GM18507 (cell line): ENCODE data around the gene OXSR1.
"Not testable (repeated sequence)": the region's sequence is repeated elsewhere in the genome, so short reads cannot be mapped to it uniquely, and the experiment has no call there.

Experiments used
- DNase-seq: peaks from one replicate; pipeline ENCODE4 v3.0.0; 2011; ENCODE audit warnings: low read depth; ENCODE audit not compliant: insufficient read length; ENCODE audit errors: extremely low spot score
- FAIRE-seq: peaks from 2 replicates; lab custom pipeline; 2011; peaks lifted over from hg19 to GRCh38; lab: Jason Lieb, UNC

Gene OXSR1

GRCh38 chr3:38126121-38126892, 39.0 kb upstream of the OXSR1 start:
- no peak for DNase-seq
- FAIRE-seq: no peak

DNA sequence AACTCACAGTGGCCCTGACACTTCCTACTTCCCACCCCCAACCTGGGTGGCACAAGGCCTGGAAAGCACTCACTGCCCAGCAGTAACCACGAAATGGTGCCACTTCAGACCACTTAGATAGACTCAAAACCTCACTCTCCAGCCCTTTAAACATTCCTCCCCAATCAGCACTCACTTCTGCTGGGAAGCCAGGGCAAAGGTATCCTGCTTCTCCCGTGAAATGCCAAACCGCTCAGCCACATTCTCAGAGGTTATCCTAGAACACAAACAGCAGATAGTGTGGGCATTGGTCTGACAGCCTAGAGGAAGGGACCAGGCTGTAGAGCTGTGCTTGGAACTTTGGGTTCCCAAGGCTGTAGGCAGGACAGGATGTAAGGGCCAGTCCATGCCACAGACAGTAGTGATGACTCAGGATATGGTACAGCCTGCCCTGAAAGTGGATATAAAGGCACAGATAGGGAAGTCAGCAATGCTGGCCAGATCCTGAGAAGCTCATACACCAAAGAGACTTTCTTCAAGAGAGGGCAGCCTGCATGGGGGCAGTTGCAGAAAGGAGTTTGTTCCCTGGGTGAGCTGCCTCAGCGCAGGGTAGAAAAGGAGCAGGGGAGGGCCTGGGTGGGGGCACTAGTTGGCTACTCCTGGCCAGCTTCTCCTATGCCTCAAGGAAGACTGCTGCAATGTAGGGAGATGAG, 37.6 kb upstream of the OXSR1 start:
- DNase-seq: no peak
- no peak for FAIRE-seq

DNA sequence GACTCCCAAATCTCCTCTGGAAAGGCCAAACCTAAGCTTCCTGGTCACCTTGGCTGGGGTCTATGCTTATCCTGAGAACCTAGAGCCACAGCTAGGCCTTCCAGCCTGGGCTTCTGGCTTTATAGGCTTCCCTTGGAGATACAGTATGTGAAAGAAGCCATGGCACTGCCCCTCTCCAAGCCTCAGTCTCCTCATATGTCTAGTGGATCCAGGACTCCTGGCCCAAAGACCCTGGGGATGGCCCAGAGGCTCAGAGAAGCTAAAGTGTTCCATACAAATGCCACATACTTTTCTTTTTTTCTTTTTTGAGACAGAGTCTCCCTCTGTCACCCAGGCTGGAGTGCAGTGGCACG, 37.1 kb upstream of the OXSR1 start:
- DNase-seq (no peak), FAIRE-seq (no peak)

DNA sequence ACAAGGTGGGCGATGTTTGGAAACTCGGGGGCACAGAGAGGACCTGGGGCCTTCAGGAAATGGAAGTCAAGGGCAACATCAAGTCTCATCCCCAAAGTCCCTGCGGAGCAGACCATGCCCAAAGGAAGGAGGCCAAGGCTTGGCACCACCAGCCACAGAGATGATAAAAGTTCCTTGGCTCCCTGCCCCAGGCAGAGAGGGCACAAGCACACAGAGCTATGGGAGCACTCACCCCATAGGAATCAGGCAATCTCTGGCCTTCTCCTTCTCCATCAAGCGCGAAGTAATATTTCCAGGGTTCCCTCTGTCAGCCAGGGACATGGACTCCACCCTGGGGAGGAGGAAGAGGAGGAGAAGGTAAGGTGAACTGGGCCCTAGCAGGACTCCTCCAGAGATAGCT, 36.3 kb upstream of the OXSR1 start:
- no peak for DNase-seq
- no peak for FAIRE-seq

GRCh38 chr3:38130631-38131065, 34.7 kb upstream of the OXSR1 start:
- FAIRE-seq: no peak

GRCh38 chr3:38131621-38132369, 33.5 kb upstream of the OXSR1 start:
- no peak for FAIRE-seq
- DNase-seq: no peak

More at GRCh38 chr3:38130631-38131065, 34.7 kb upstream of the OXSR1 start:
- DNase-seq: no peak

- FAIRE-seq (no peak), DNase-seq (no peak)
These were observed 32.2 kb upstream of the OXSR1 start for GRCh38 chr3:38133209-38133556.

GRCh38 chr3:38133557-38134405, 31.6 kb upstream of the OXSR1 start:
- FAIRE-seq (no peak), DNase-seq (no peak)

- not testable (repeated sequence) for FAIRE-seq, DNase-seq
These were observed 30.7 kb upstream of the OXSR1 start for GRCh38 chr3:38134517-38135143.

GRCh38 chr3:38135621-38136277, 29.6 kb upstream of the OXSR1 start:
- not testable (repeated sequence) for DNase-seq
- FAIRE-seq: peak; percentile 57

DNA sequence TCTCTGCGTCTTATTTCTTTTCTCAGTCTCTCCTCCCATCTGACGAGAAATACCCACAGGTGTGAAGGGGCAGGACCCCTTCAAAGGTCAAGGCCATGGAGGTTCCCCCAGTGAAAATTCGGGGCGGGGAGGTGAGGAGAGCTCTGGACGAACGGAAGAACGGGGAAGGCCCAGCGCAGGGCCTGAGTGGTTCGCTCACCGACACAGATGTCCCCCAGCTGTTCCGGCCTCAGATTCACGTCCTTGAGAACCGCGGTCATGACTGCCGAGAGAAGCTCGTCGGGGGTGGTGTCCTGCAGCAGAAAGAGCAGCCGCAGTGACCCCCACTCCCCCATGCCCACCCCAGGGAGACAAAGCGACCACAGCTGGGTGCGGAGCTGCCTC, 29.0 kb upstream of the OXSR1 start:
- FAIRE-seq (no peak), DNase-seq (no peak)

- FAIRE-seq (peak; percentile 99), DNase-seq (peak; percentile 93)
These were observed 28.3 kb upstream of the OXSR1 start, which contains the start of gene ACAA1 for GRCh38 chr3:38136777-38137614. ACAA1 (minus strand) TSS chr3:38137127; CDS start chr3:38137035, 92 bp downstream.

- no peak for FAIRE-seq
- DNase-seq: no peak
These were observed 27.6 kb upstream of the OXSR1 start for GRCh38 chr3:38137615-38138348.

- FAIRE-seq (peak; percentile 24), DNase-seq (peak; percentile 59)
These were observed 26.8 kb upstream of the OXSR1 start, which contains the start of gene MYD88 for GRCh38 chr3:38138349-38139190. MYD88 (plus strand) TSS chr3:38138661; CDS start chr3:38138701, 40 bp downstream.

- DNase-seq (no peak), FAIRE-seq (no peak)
These were observed 26.1 kb upstream of the OXSR1 start for GRCh38 chr3:38139191-38139590.

DNA sequence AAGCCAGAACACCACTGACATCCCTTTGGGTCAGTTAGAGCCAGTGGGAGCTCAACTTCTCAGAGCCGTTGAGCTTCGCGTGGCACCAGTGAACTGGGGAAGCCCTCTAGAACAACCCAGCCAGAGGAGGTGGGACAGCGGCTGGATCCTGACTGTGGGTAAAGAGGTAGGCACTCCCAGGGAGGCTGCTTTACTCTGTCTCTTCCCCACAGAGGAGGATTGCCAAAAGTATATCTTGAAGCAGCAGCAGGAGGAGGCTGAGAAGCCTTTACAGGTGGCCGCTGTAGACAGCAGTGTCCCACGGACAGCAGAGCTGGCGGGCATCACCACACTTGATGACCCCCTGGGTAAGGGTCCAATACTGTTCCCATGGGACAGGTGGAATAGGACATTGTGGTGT, 25.7 kb upstream of the OXSR1 start:
- no peak for FAIRE-seq
- DNase-seq: no peak
